KBM-7 (cell line): ENCODE data around the gene NFYC.

Experiments
- DNase-seq: peaks from one replicate; pipeline ENCODE4 v3.0.0-alpha.2; 2015
- in situ Hi-C: fragments of 300-500 bp; cut with MboI; formaldehyde crosslinking; loops from 2 replicates; pipeline ENCODE4 v1.14.3; 2020; ENCODE audit warnings: low sequenced_read_pairs, low pct_unique_long_range_greater_than_20kb, mixed read lengths

Gene NFYC

GRCh38 chr1:40691538-40692428, at the start of gene NFYC:
Gene NFYC, plus strand, starts transcription at chr1:40691704. Its CDS starts 47,140 bp downstream, at chr1:40738844.
- DNase-seq: peak; percentile 97
- in situ Hi-C loops: no loop called here

- DNase-seq: no peak
- in situ Hi-C loops: loop anchor here (25.0 kb wide), 1 partner anchor 92 kb away; no protein-coding TSS in a partner anchor
These were observed 46.3 kb upstream of the NFYC start for GRCh38 chr1:40645118-40645680.

- in situ Hi-C loops: loop anchor here (25.0 kb wide), 1 partner anchor 91 kb away; no protein-coding TSS in a partner anchor
- no peak for DNase-seq
These were observed 45.2 kb upstream of the NFYC start for GRCh38 chr1:40646315-40646714.

GRCh38 chr1:40648200-40648599, 43.3 kb upstream of the NFYC start:
- DNase-seq: no peak
- in situ Hi-C loops: loop anchor here (25.0 kb wide), 1 partner anchor 89 kb away; no protein-coding TSS in a partner anchor

- in situ Hi-C loops: loop anchor here (25.0 kb wide), 1 partner anchor 88 kb away; no protein-coding TSS in a partner anchor
These were observed 42.4 kb upstream of the NFYC start for GRCh38 chr1:40648928-40649591.

GRCh38 chr1:40649592-40649930, 41.9 kb upstream of the NFYC start:
- in situ Hi-C loops: loop anchor here (25.0 kb wide), 1 partner anchor 88 kb away; no protein-coding TSS in a partner anchor

More at GRCh38 chr1:40648928-40649591, 42.4 kb upstream of the NFYC start:
- DNase-seq: no peak

GRCh38 chr1:40650075-40650474, 41.4 kb upstream of the NFYC start:
- in situ Hi-C loops: no loop called here
- DNase-seq: peak; percentile 32

More at GRCh38 chr1:40649592-40649930, 41.9 kb upstream of the NFYC start:
- no peak for DNase-seq

GRCh38 chr1:40651138-40651857, 40.2 kb upstream of the NFYC start:
- DNase-seq: peak; percentile 27
- in situ Hi-C loops: no loop called here

- in situ Hi-C loops: no loop called here
- DNase-seq: no peak
These were observed 39.0 kb upstream of the NFYC start for GRCh38 chr1:40652468-40652867.

- in situ Hi-C loops: no loop called here
- no peak for DNase-seq
These were observed 38.5 kb upstream of the NFYC start for GRCh38 chr1:40652979-40653378.

- in situ Hi-C loops: no loop called here
- DNase-seq: no peak
These were observed 37.5 kb upstream of the NFYC start for GRCh38 chr1:40653851-40654537.

GRCh38 chr1:40657046-40657445, 34.5 kb upstream of the NFYC start:
- in situ Hi-C loops: no loop called here

GRCh38 chr1:40658751-40659648, 32.5 kb upstream of the NFYC start:
- in situ Hi-C loops: no loop called here
- DNase-seq: no peak

More at GRCh38 chr1:40657046-40657445, 34.5 kb upstream of the NFYC start:
- no peak for DNase-seq

GRCh38 chr1:40659649-40659947, 31.9 kb upstream of the NFYC start:
- in situ Hi-C loops: no loop called here

GRCh38 chr1:40661678-40662077, 29.8 kb upstream of the NFYC start:
- DNase-seq: no peak
- in situ Hi-C loops: no loop called here

More at GRCh38 chr1:40659649-40659947, 31.9 kb upstream of the NFYC start:
- no peak for DNase-seq

- DNase-seq: no peak
- in situ Hi-C loops: no loop called here
These were observed 29.4 kb upstream of the NFYC start for GRCh38 chr1:40662151-40662550.

GRCh38 chr1:40662864-40663263, 28.6 kb upstream of the NFYC start:
- no peak for DNase-seq
- in situ Hi-C loops: no loop called here
